HK-2 (cell line): ENCODE results near the gene CCDC89.

ENCODE experiments used
- DNase-seq: peaks from one replicate; pipeline ENCODE4 v3.0.0-alpha.2; 2018; ENCODE audit not compliant: unreplicated experiment

CCDC89 gene

DNA sequence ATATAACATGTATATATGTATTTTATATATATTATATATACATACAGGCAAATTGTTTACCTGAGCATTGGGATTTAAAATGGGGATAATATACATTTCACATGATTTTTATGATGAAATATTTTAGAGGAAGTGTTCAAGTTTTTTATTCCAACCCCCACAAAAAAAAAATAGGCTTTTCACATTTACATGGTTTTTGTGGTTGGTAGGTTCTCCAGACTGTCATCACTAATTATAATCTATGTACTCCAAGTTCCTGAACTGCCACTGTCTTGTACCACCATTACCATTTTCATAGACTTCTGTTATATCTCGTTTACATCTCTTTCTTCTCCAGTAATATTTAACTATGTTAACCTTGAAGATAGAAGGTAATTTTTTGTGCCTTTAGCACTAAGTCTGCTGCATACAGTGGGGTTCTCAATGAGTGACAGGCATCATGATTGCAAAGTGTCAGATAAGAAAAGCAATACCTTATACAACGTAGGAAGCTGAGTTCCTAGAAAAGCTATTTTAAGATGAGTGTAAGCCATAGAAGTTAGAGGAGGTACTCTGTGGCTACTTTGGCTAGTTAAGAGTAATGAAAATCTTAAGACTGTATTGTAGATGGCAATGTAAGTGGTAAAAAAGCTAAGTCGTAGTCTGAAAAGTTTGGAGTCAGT is 33.1 kb downstream of the CCDC89 start:
- DNase-seq = no peak

- no peak for DNase-seq
Measured at GRCh38 chr11:85651118-85651517, 34.9 kb downstream of the CCDC89 start.

- DNase-seq = peak; percentile 87
Measured at GRCh38 chr11:85647604-85648299, 38.2 kb downstream of the CCDC89 start, which contains the start of gene TMEM126A. Gene TMEM126A (plus strand): TSS chr11:85647967. CDS start chr11:85650256, 2,289 bp downstream.

DNA sequence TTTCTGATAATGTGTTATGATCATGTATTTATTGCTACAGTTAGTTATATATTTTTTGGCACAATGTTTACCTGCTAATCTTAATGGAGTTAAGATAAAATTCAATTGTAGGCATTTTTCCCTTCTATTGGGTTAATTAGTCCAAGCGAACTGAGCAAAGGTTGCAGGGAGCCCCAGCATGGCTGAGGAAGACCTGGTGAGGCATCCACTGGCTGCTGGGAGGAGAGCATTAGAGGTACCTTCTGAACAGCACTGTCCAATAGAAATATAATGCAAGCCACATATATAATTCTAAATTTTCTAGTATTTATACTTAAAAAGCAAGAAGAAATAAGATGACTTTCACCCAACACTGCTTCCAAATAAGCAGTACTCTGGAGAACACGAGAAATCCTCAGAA is 38.9 kb downstream of the CCDC89 start:
- no peak for DNase-seq

DNA sequence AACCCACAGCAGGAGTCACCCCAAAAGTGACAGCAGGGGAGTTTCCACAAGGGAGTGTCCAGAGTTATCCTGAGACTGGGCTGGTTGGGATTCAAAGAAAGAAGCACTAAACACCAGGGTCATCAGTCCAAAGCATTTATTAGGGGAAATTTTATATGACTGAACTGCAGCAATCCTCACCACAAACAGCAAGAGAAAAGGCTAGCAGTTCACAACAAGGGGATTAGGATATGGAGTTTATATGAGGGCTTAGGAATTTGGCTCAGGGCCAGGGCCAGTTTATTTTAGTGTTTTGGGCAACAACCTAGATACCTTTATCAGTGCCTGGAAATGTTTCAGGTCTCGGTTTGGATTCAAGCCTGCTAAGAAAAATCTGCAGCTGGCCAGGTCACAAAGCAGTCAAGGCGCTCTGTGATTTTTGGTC is 42.8 kb downstream of the CCDC89 start:
- DNase-seq = no peak

DNA sequence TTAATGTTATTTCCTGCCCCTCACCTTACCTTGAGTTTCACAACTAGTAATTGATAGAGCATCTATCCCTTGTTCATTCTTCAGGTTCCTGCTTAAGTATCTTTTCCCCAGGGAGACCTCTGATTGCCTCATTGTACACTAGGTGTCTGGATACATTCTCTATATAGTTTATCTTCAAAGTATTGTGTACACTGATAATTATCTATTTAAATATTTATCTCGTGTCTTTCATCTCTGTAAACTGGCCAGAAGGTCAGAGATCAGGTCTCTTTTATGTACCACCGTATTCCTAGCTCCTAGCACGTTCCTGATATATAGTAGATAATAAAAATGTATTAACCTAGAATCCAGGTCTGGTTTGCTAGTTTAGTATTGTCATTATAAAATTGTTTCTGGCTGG is 51.2 kb downstream of the CCDC89 start:
- no peak for DNase-seq
